ENCODE measurements around the gene SF3A2.

SF3A2 gene

GRCh38 chr19:2286402-2287140 is 49.9 kb downstream of the SF3A2 start:
- intact Hi-C loops (cut with DNase I), result no loop called here
- DNase-seq, result no peak

GRCh38 chr19:2287585-2288337 is 51.1 kb downstream of the SF3A2 start:
- intact Hi-C loops (cut with DNase I), result no loop called here
- no peak for DNase-seq

- intact Hi-C loops (cut with DNase I), result no loop called here
- DNase-seq, result no peak
Measured at GRCh38 chr19:2288338-2288817, 51.8 kb downstream of the SF3A2 start.

GRCh38 chr19:2288818-2289713 is 52.4 kb downstream of the SF3A2 start:
- intact Hi-C loops (cut with DNase I), result no loop called here
- no peak for DNase-seq

GRCh38 chr19:2289714-2290435 is 53.3 kb downstream of the SF3A2 start:
- intact Hi-C loops (cut with DNase I), result no loop called here
- DNase-seq, result no peak

GRCh38 chr19:2290441-2291184 is 54.0 kb downstream of the SF3A2 start:
- DNase-seq, result no peak
- intact Hi-C loops (cut with DNase I), result no loop called here

GRCh38 chr19:2291185-2291751 is 54.6 kb downstream of the SF3A2 start:
- peak in 2 of 10 donors; percentile 75 to 85 for DNase-seq
- intact Hi-C loops (cut with DNase I), result no loop called here

- intact Hi-C loops (cut with DNase I), result no loop called here
- DNase-seq, result peak in 3 of 10 donors; percentile 28 to 86 (median 50)
Measured at GRCh38 chr19:2294687-2295335, 58.2 kb downstream of the SF3A2 start.

- DNase-seq, result no peak
- intact Hi-C loops (cut with DNase I), result no loop called here
Measured at GRCh38 chr19:2296141-2296540, 59.5 kb downstream of the SF3A2 start.

Data from posterior cingulate gyrus (tissue), 11 donors.